Measurements from ENCODE around the gene ADAMTSL1. TPM values are rescaled to one million over a fixed set of nuclear protein-coding genes. Genes with fewer than 3 reads are reported as not detected.

ADAMTSL1 gene
- total and polyA plus RNA-seq, 4 donors, result 0.31 to 3.4 (median 1.9) TPM

- Histone ChIP-seq H3K36me3 (ENCODE audit: control insufficient read depth in 4 of 4, insufficient read depth in 3 of 4, low read depth in 1 of 4, low read length in 3 of 4) (no peaks in the 10 kb centered on the region), H3K4me1 (ENCODE audit: control insufficient read depth in 4 of 4, insufficient read depth in 4 of 4, low read length in 3 of 4) (no peaks in the 10 kb centered on the region), H3K27ac (ENCODE audit: low read depth in 1 of 2, low read length in 2 of 2) (no peak overlapping the region), H3K9me3 (ENCODE audit: control insufficient read depth in 4 of 4, low read length in 3 of 4) (no peaks in the 10 kb centered on the region), H3K27me3 (ENCODE audit: control insufficient read depth in 4 of 4, insufficient read depth in 4 of 4, low read length in 3 of 4) (no peaks in the 10 kb centered on the region), H3K9ac (ENCODE audit: low read depth in 1 of 2, low read length in 2 of 2) (no peak overlapping the region), H3K4me3 (ENCODE audit: low read depth in 1 of 3, low read length in 3 of 3) (no peak overlapping the region)
- TF ChIP-seq HNF4A (conservative IDR thresholded peaks at IDR 0.05), result no peak
- no peak for TF ChIP-seq EGR1 (IDR thresholded peaks at IDR 0.05; ENCODE audit: low read depth in 2 of 2)
- DNase-seq (ENCODE audit: low spot score), result no peak
- 81% methylated on average over 3 of the region's 3 CpGs for whole genome bisulfite sequencing
Observed at GRCh38 chr9:18569941-18570630, 96.1 kb downstream of the ADAMTSL1 start.

GRCh38 chr9:18573021-18573556, 99.1 kb downstream of the ADAMTSL1 start:
- no peaks in the 10 kb centered on the region for H3K9me3 ChIP-seq (ENCODE audit: control insufficient read depth in 4 of 4, low read length in 3 of 4)
- DNase-seq (ENCODE audit: low spot score), result no peak
- TF ChIP-seq EGR1 (IDR thresholded peaks at IDR 0.05; ENCODE audit: low read depth in 2 of 2), result no peak
- no peak for TF ChIP-seq RXRA (IDR thresholded peaks at IDR 0.05)
- no peak for TF ChIP-seq ZBTB33 (IDR thresholded peaks at IDR 0.05)
- no peak for TF ChIP-seq RAD21 (IDR thresholded peaks at IDR 0.05)
- no peak for TF ChIP-seq TAF1 (conservative IDR thresholded peaks at IDR 0.05)
- TF ChIP-seq GABPA (IDR thresholded peaks at IDR 0.05 in 1 of 2, conservative IDR thresholded peaks at IDR 0.05 in 1 of 2), result no peak
- TF ChIP-seq NR2F2 (IDR thresholded peaks at IDR 0.05), result no peak
- TF ChIP-seq HNF4G (IDR thresholded peaks at IDR 0.05), result no peak
- TF ChIP-seq MAX (IDR thresholded peaks at IDR 0.05), result no peak
- TF ChIP-seq FOXA1 (IDR thresholded peaks at IDR 0.05), result no peak
- no peak for TF ChIP-seq HNF4A (conservative IDR thresholded peaks at IDR 0.05)
- no peak for TF ChIP-seq FOXA2 (IDR thresholded peaks at IDR 0.05)
- TF ChIP-seq REST (IDR thresholded peaks at IDR 0.05), result no peak
- TF ChIP-seq CTCF (IDR thresholded peaks at IDR 0.05; ENCODE audit: low read depth, low read length, missing input control), result no peak
- TF ChIP-seq YY1 (IDR thresholded peaks at IDR 0.05), result no peak
- no peak for TF ChIP-seq SP1 (IDR thresholded peaks at IDR 0.05)
- no peak for TF ChIP-seq ATF3 (IDR thresholded peaks at IDR 0.05)
- TF ChIP-seq JUND (IDR thresholded peaks at IDR 0.05), result no peak
- WGBS, result 78% methylated on average over 1 of the region's 1 CpG
- no peaks in the 10 kb centered on the region for H3K27me3 ChIP-seq (ENCODE audit: control insufficient read depth in 4 of 4, insufficient read depth in 4 of 4, low read length in 3 of 4)
- no peaks in the 10 kb centered on the region for H3K4me1 ChIP-seq (ENCODE audit: control insufficient read depth in 4 of 4, insufficient read depth in 4 of 4, low read length in 3 of 4)
- no peak overlapping the region for H3K4me3 ChIP-seq (ENCODE audit: low read depth in 1 of 3, low read length in 3 of 3)
- no peak overlapping the region for H3K27ac ChIP-seq (ENCODE audit: low read depth in 1 of 2, low read length in 2 of 2)
- no peak overlapping the region for H3K9ac ChIP-seq (ENCODE audit: low read depth in 1 of 2, low read length in 2 of 2)
- H3K36me3 ChIP-seq (ENCODE audit: control insufficient read depth in 4 of 4, insufficient read depth in 3 of 4, low read depth in 1 of 4, low read length in 3 of 4), result no peaks in the 10 kb centered on the region
